Activated CD8-positive, alpha-beta memory T cell treated with anti-CD3 and anti-CD28 coated beads, Interleukin-2, amount 10 ng/mL, durations not matched to agents 7 days and 5 days (primary cell): ENCODE results near the gene ST6GALNAC3. TPM values are rescaled to one million over a fixed set of nuclear protein-coding genes. Genes with fewer than 3 reads are reported as not detected.

Source experiments
- ATAC-seq: fragments of 150-1000 bp; cut with Tn5 transposase; one replicate; pipeline ENCODE4 v1.10.0; 2021; ENCODE audit warnings: moderate library complexity
- CTCF ChIA-PET: fragments of 350-600 bp; sonication (Branson Sonifier 250); formaldehyde crosslinking; loops from one replicate; lab custom pipeline; 2021; ENCODE audit warnings: antibody characterized with exemption; lab: Charles Lee
- DNase-seq: peaks from one replicate; pipeline ENCODE4 v3.0.0-alpha.2; 2020
- H3K27ac Mint-ChIP-seq: one replicate; pipeline ENCODE4 v1.8.0; 2021; ENCODE audit warnings: mild to moderate bottlenecking, mixed read lengths
- H3K27me3 Mint-ChIP-seq: one replicate; pipeline ENCODE4 v1.8.0; 2021; ENCODE audit warnings: mixed read lengths
- H3K36me3 Mint-ChIP-seq: one replicate; pipeline ENCODE4 v1.8.0; 2021; ENCODE audit warnings: mild to moderate bottlenecking, mixed read lengths
- H3K4me1 Mint-ChIP-seq: one replicate; pipeline ENCODE4 v1.8.0; 2021; ENCODE audit warnings: mixed read lengths
- H3K4me3 Mint-ChIP-seq: one replicate; pipeline ENCODE4 v1.8.0; 2021; ENCODE audit warnings: mild to moderate bottlenecking, moderate library complexity, mixed read lengths
- H3K9me3 Mint-ChIP-seq: one replicate; pipeline ENCODE4 v1.8.0; 2022; ENCODE audit warnings: low read depth, mixed read lengths
- total RNA-seq, 2 experiments: library from RNA; stranded (reverse); gene quantifications; one replicate each; pipeline ENCODE4 v1.2.3, GENCODE V29; 2021

Gene ST6GALNAC3
- total RNA-seq, 2 experiments from 2014 or later: 0.26 to 0.88 TPM

DNA sequence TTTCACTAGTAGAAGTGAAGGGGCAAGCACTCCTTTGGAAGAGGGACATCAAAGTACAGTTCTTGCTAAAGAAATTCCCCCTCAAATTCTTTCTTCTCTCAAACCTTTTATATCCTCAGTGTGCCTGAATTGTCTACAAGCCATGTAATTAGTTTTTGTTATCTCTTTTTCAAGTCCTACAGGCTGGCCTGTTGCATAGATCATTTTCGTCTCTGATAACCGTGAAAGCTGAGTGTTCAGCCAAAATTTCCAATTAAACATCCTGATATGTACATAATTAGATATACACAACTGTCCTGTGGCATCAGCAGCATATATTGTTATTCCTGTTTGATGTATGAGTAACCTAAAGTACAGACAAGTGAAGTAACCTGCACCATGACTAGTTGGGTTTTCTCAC, 417.2 kb downstream of the ST6GALNAC3 start:
- no peak overlapping the region for H3K4me3 Mint-ChIP-seq
- H3K4me1 Mint-ChIP-seq: peaks cover 16% of the 10 kb centered on the region
- H3K27ac Mint-ChIP-seq: no peak overlapping the region
- CTCF ChIA-PET: no interaction called here
- no peaks in the 10 kb centered on the region for H3K36me3 Mint-ChIP-seq
- no peaks in the 10 kb centered on the region for H3K27me3 Mint-ChIP-seq
- DNase-seq: no peak
- no peaks in the 10 kb centered on the region for H3K9me3 Mint-ChIP-seq
- no peak for ATAC-seq

DNA sequence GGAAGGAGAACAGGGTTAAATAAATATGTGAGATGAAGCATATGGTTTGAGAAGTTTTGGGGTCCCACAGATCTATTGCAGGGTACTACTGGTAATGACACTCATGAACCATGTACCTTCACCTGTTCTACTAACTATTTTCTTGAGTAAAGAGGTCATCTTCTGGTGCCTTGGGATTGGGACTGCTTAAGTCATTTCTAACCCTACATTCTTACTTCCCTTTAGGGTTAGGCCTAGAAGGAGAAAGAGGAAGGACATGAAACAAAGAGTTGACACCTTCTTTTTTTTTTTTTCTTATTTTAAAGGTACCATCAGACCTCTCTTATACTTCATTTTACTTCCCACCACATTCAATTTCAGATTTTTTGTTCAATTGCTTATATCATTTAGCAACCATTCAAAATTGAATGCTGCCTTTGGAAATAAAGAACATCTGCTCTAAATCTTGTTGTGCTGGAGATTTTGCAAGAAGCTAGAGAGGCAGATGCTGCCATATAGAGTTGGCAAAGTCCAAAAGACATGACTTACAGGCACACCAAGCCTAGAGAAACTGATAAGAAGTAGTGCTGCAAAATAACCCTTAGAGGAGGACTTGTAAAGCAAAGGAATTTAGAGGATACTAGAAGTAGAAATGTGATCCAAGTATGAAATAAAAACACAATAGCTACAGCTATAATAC, 418.3 kb downstream of the ST6GALNAC3 start:
- Mint-ChIP-seq H3K4me3 (no peak overlapping the region), H3K27me3 (no peaks in the 10 kb centered on the region), H3K9me3 (no peaks in the 10 kb centered on the region), H3K27ac (no peak overlapping the region), H3K4me1 (peaks cover 16% of the 10 kb centered on the region), H3K36me3 (no peaks in the 10 kb centered on the region)
- DNase-seq (no peak), ATAC-seq (no peak)
- CTCF ChIA-PET: no interaction called here

DNA sequence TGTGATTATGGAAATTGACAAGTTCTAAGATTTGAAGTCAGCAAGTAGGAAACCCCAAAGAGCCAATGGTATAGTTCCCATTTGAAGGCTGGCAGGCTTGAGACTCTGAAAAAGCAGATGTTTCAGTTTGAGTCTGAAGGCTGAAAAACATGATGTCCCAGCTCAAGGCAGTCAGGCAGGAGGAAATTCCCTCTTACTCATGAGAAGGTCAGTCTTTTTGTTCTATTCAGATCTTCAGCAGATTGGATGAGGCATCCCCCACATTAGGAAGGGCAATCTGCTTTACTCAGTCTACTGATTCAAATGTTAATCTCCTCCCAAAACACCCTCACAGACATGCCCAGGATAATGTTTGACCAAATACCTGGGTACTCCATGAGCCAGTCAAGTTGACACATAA, 420.3 kb downstream of the ST6GALNAC3 start:
- no peak overlapping the region for H3K4me3 Mint-ChIP-seq
- peaks cover 16% of the 10 kb centered on the region for H3K4me1 Mint-ChIP-seq
- H3K9me3 Mint-ChIP-seq: no peaks in the 10 kb centered on the region
- no peak overlapping the region for H3K27ac Mint-ChIP-seq
- H3K27me3 Mint-ChIP-seq: no peaks in the 10 kb centered on the region
- DNase-seq (no peak), ATAC-seq (no peak)
- CTCF ChIA-PET: no interaction called here
- no peaks in the 10 kb centered on the region for H3K36me3 Mint-ChIP-seq

DNA sequence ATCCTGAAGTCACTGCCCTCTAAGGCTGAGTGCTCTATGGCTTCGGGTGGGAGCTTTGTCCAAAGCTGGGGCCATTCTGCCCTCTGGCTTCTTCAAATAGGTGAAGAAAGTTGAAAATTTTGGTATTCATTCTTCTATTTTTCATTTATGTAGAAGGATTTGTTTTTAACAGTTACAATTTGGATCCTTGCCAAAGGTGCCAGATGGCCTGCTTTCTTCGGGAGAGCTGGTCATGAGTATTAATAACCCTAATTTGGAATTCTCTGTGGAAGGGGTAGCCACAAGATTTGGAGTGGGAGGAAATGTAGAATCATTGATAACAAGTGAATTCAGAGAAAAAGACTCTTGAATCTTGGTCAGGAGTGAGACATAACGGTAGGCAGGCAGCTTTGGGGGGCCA, 422.3 kb downstream of the ST6GALNAC3 start:
- CTCF ChIA-PET: no interaction called here
- Mint-ChIP-seq H3K4me1 (peaks cover 16% of the 10 kb centered on the region), H3K4me3 (no peak overlapping the region), H3K36me3 (no peaks in the 10 kb centered on the region), H3K27ac (no peak overlapping the region), H3K27me3 (peaks cover 2% of the 10 kb centered on the region), H3K9me3 (no peaks in the 10 kb centered on the region)
- no peak for DNase-seq
- ATAC-seq: no peak

DNA sequence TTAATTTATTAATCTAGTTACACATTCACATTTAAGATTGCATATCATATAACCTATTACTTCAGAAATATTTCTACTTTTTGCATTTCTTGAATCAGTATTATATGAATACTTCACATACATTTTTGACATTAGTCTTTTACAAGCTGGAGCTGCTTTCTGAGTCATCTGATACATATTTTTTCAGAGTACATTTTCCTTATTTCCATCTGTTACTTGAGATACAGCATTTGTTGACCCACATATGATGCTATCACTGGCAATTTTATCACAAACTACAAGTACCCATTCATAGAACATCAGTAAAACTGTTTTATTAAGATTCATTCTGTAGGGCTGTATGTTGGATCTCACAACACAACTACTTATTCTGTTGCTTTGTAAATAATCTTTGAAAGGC, 425.6 kb downstream of the ST6GALNAC3 start:
- ATAC-seq (no peak), DNase-seq (no peak)
- Mint-ChIP-seq H3K27ac (no peak overlapping the region), H3K27me3 (peaks cover 2% of the 10 kb centered on the region), H3K4me1 (peaks cover 2% of the 10 kb centered on the region), H3K4me3 (no peak overlapping the region), H3K9me3 (no peaks in the 10 kb centered on the region), H3K36me3 (no peaks in the 10 kb centered on the region)
- CTCF ChIA-PET: no interaction called here

DNA sequence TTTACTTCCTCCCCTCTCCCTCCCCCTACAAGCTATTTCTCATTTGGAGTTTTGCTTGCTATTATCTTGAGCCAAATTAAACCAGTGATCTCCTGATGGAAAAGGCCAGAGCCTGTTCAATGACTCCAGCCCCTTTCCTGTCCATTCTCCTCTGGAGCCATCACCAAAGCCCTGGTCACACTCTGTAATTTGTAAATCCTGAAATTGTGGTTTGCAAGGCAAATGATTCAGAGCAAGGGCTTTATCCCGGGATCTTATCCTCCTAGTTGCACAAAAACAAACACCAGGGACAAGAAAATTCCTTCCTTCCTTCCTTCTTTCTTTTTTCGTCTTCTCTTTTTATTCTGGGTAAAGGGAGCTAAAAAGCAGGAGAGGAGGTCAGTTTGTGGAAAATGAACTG, 426.6 kb downstream of the ST6GALNAC3 start:
- no peaks in the 10 kb centered on the region for H3K4me1 Mint-ChIP-seq
- H3K27me3 Mint-ChIP-seq: peaks cover 2% of the 10 kb centered on the region
- DNase-seq (no peak), ATAC-seq (no peak)
- H3K4me3 Mint-ChIP-seq: no peak overlapping the region
- CTCF ChIA-PET: no interaction called here
- H3K9me3 Mint-ChIP-seq: no peaks in the 10 kb centered on the region
- H3K36me3 Mint-ChIP-seq: no peaks in the 10 kb centered on the region
- H3K27ac Mint-ChIP-seq: no peak overlapping the region

DNA sequence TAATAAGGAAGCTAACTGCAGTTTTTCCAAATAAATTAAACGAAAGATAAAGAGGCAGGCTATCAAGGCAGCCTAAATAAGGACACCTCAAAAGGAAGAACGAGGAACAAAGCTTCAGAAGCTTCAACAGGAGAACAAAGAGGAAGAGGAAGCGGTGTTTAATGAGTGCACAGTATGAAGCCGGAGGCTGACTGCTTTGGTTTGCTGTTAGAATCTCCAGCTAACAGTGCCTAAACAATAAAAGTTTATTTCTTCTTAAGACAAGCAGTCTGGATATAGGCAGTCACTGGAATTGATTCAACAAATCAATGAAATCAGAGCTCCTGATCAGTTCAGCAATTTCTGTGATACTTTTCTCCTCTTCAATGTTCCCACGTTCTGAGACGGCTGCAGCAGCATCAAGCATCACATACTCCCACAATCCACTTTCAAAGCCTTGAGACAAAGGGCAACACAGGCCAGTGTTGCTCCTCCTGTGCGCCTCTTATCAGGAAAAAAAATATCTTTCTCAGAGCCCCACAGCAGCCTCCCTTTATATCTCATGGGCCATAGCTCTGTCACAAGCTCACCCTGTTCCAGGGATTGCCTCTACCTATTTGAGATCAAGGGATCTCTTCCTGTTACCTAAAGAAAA, 427.2 kb downstream of the ST6GALNAC3 start:
- H3K27me3 Mint-ChIP-seq: peaks cover 2% of the 10 kb centered on the region
- CTCF ChIA-PET: no interaction called here
- H3K9me3 Mint-ChIP-seq: no peaks in the 10 kb centered on the region
- DNase-seq (no peak), ATAC-seq (no peak)
- no peak overlapping the region for H3K4me3 Mint-ChIP-seq
- peak overlapping the region; percentile 66 for H3K27ac Mint-ChIP-seq
- no peaks in the 10 kb centered on the region for H3K4me1 Mint-ChIP-seq
- H3K36me3 Mint-ChIP-seq: no peaks in the 10 kb centered on the region

DNA sequence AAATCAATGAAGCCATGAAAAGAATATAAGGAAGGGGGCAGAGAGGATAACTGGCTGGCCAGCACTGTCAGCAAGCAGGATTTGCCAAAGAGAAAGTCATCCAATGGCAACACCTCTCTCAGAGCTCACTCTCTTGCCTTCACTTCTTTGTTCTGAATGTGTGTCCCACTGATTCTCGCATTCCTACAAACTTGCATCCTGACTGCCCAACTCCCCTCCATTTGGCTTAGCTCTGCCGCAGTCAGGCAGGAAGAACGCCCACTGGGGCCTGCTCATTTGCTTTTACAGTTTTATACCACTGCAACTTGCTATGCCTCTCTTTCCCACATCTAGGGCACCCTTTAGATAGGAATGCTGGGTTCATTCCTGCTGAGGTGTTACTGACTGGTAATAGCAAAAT, 428.6 kb downstream of the ST6GALNAC3 start:
- Mint-ChIP-seq H3K4me1 (no peaks in the 10 kb centered on the region), H3K9me3 (no peaks in the 10 kb centered on the region), H3K4me3 (no peak overlapping the region), H3K36me3 (no peaks in the 10 kb centered on the region), H3K27me3 (peaks cover 2% of the 10 kb centered on the region), H3K27ac (no peak overlapping the region)
- ATAC-seq (no peak), DNase-seq (no peak)
- CTCF ChIA-PET: no interaction called here

DNA sequence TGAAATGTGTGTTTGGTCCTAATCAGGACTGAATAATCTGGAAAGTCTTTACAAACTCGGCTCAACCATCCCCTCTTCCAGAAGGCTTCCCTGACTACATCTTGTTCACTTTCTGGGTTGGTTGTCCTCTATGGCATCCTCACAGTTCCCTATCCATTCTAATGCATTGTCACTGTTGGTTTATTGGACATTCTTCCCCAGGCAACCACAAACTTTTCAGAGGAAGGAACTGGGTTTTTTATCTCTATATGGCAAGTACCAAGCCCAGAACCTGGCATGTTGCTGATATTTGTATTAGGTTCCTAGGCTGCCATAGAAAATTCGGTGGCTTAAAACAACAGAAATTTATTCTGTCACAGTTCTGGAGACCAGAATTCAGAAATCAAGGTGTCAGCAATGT, 429.2 kb downstream of the ST6GALNAC3 start:
- Mint-ChIP-seq H3K36me3 (no peaks in the 10 kb centered on the region), H3K9me3 (no peaks in the 10 kb centered on the region), H3K4me3 (no peak overlapping the region), H3K27me3 (peaks cover 2% of the 10 kb centered on the region), H3K27ac (no peak overlapping the region), H3K4me1 (no peaks in the 10 kb centered on the region)
- DNase-seq (no peak), ATAC-seq (no peak)
- CTCF ChIA-PET: no interaction called here

DNA sequence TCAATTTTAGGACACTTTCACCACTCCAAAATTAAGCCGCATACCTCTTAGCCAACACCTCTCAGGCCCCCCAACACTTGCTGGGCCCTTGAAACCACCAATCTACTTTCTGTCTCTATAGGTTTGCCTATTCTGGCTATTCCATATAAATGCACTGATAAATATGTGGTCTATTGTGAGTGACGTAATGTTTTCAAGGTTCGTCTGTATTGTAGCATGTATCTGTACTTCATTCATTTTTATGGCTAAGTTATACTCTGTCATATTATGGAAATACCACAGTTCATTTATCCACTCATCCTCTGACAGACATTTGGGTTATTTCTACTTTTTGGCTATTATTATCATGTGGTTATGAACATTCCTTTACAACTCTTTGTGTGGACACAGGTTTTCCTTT, 432.8 kb downstream of the ST6GALNAC3 start:
- no peaks in the 10 kb centered on the region for H3K36me3 Mint-ChIP-seq
- DNase-seq (no peak), ATAC-seq (no peak)
- H3K27me3 Mint-ChIP-seq: no peaks in the 10 kb centered on the region
- H3K27ac Mint-ChIP-seq: no peak overlapping the region
- peaks cover 6% of the 10 kb centered on the region for H3K4me1 Mint-ChIP-seq
- no peak overlapping the region for H3K4me3 Mint-ChIP-seq
- CTCF ChIA-PET: no interaction called here
- H3K9me3 Mint-ChIP-seq: no peaks in the 10 kb centered on the region

DNA sequence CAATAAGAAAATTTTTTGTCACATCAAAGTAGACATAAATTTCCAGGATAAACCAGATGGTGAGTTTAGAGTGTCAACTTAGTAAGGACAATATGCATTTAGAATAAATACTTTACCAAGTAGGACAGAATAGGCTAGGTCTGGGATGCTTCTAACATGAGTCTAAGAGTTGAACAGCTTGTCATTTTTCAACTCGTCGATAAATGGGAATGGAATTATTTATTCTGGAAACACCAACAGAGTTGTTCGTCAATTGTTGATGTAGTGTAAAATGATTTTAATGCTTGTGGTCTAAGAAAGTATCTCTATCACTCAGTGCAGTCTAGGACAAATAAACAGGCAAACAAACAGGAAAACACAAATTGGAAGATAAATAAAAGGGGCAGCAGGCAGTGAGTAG, 434.3 kb downstream of the ST6GALNAC3 start:
- Mint-ChIP-seq H3K4me1 (peaks cover 6% of the 10 kb centered on the region), H3K27ac (no peak overlapping the region), H3K27me3 (no peaks in the 10 kb centered on the region), H3K36me3 (no peaks in the 10 kb centered on the region), H3K9me3 (no peaks in the 10 kb centered on the region), H3K4me3 (no peak overlapping the region)
- DNase-seq: no peak
- CTCF ChIA-PET: no interaction called here
- ATAC-seq: no peak

DNA sequence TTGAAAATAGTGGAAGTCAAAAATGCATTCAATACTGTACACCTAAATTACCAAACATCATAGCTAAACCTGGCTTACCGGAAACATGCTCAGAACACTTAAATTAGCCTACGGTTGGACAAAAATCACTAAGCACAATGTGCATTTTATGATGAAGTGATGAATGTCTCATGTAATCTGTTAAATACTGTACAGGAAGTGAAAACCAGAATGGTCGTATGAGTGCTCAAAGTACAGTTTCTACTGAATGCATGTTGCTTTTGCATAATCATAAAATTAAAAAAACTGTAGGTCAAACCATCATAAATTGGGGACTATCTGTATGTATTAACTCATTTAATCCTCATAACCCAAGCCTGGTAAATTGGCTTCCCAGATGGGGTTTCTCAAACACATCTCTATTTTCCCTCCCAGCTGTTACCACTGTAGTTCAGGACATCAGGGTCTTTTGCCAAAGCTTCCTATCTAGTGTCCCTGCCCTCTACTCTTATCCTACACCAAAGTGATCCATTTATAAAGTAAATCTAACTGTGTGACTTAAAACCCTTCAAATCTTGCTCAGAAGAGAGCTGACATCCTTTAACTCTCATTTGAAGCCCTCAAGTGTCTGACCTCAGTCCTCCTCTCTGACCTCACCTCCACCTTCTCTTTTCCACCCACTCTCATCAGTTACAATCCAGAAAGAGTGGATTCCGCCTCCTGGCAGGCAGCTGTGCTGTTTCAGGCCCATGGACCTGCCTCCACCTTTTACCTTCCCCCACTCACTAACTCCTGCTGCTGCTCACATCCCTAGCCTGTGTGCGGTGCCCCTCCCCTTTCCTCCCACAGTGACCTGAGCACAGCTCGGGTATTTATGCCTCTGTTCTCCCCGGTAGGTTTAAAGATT, 436.4 kb downstream of the ST6GALNAC3 start:
- CTCF ChIA-PET: no interaction called here
- H3K4me3 Mint-ChIP-seq: no peak overlapping the region
- H3K4me1 Mint-ChIP-seq: peaks cover 6% of the 10 kb centered on the region
- ATAC-seq (no peak), DNase-seq (no peak)
- no peaks in the 10 kb centered on the region for H3K36me3 Mint-ChIP-seq
- H3K27me3 Mint-ChIP-seq: no peaks in the 10 kb centered on the region
- no peaks in the 10 kb centered on the region for H3K9me3 Mint-ChIP-seq
- H3K27ac Mint-ChIP-seq: no peak overlapping the region

DNA sequence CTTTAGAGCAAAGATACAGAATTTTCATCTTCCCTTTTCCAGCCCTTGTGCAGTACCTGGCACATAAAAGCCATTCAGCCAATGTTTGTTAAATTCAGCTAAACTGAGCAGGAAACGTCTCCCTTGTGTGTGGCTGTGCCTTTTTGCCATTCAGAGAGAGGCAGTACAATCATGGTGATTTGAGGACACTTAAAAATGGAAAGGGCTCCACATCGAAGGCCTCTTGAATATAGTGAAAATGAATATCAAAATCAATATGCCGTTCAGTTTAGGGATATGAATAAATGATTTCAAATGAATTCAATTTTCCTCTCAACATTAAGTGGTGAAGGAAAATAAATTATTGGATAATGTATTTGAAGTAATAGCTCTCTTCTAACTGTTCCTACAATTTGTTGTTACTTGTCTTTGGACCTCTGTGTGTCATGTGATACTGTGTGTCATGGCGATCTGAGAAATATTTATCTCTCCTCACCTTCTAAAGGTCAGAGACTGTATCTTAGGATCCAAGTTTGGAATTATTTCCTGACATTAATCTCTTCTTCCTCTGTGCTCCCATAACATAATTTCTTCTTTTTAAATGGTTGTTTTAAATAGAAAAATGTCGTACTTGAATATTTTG, 437.1 kb downstream of the ST6GALNAC3 start:
- DNase-seq (no peak), ATAC-seq (no peak)
- Mint-ChIP-seq H3K36me3 (no peaks in the 10 kb centered on the region), H3K4me1 (peaks cover 6% of the 10 kb centered on the region), H3K27me3 (no peaks in the 10 kb centered on the region), H3K27ac (no peak overlapping the region), H3K9me3 (no peaks in the 10 kb centered on the region), H3K4me3 (no peak overlapping the region)
- CTCF ChIA-PET: no interaction called here
